ENCODE results near the gene TBC1D2. TPM values are rescaled to one million over a fixed set of nuclear protein-coding genes. Genes with fewer than 3 reads are reported as not detected.
A peak's percentile ranks its signal among the peaks of the same experiment; 100 is the strongest.

Gene TBC1D2
- total and polyA plus RNA-seq, 2 of the 4 experiments (the other 2 are of a cell fraction), result 36.9 to 62.7 TPM

- dilution Hi-C loops (cut with HindIII; ENCODE audit: low sequenced_read_pairs, unreplicated experiment) (no loop called here), in situ Hi-C loops (cut with MboI; ENCODE audit: low sequenced_read_pairs) (no loop called here), intact Hi-C loops (cut with micrococcal nuclease) (no loop called here)
- Histone ChIP-seq H2BK120ac (ENCODE audit: low read depth, low read length) (peak overlapping the region; percentile 84), H3K36me3 (ENCODE audit: control insufficient read depth, insufficient read depth, low read length) (peaks cover 10% of the 10 kb centered on the region), H2AK5ac (ENCODE audit: low read depth, low read length) (peak overlapping the region; percentile 70), H3K4me1 (ENCODE audit: control insufficient read depth, insufficient read depth, low read length) (peaks cover 23% of the 10 kb centered on the region), H4K5ac (ENCODE audit: low read depth, low read length) (peak overlapping the region; percentile 82), H3K9me3 (ENCODE audit: control insufficient read depth, insufficient read depth, low read length) (no peaks in the 10 kb centered on the region), H3K9me1 (ENCODE audit: insufficient read depth, low read length) (peaks cover 24% of the 10 kb centered on the region), H4K91ac (ENCODE audit: insufficient read depth, low read depth, low read length) (peak overlapping the region; percentile 64), H3K4ac (ENCODE audit: low read depth, low read length) (peak overlapping the region; percentile 100), H3K27me3 (ENCODE audit: control insufficient read depth, insufficient read depth, low read length) (no peaks in the 10 kb centered on the region), H3K4me2 (ENCODE audit: low read depth, low read length) (no peak overlapping the region), H2BK15ac (ENCODE audit: low read depth, low read length) (peak overlapping the region; percentile 51; the same call in 1 of the 3 replicates), H2AFZ (replicated peaks; ENCODE audit: low read length, poor library complexity) (no peak overlapping the region), H3K4me3 (ENCODE audit: insufficient read depth, low read depth, low read length) (no peak overlapping the region), H3K18ac (ENCODE audit: low read depth, low read length) (peak overlapping the region; percentile 81; the same call in 1 of the 2 replicates), H2BK20ac (ENCODE audit: low read depth, low read length) (peak overlapping the region; percentile 68), H4K8ac (ENCODE audit: low read depth in 2 of 2, low read length in 2 of 2) (peak overlapping the region; percentile 26 to 79), H3K9ac (ENCODE audit: low read depth, low read length) (no peak overlapping the region), H3K27ac (ENCODE audit: insufficient read depth, low read length) (peak overlapping the region; percentile 69; the same call in 1 of the 2 replicates), H3K79me1 (ENCODE audit: low read depth in 1 of 2, low read length in 2 of 2) (peaks cover 21 to 65% of the 10 kb centered on the region in 2 experiments), H2AK9ac (replicated peaks; ENCODE audit: low read depth, low read length, poor library complexity) (no peak overlapping the region), H3K23ac (ENCODE audit: low read depth, low read length) (no peak overlapping the region; the same call in 1 of the 2 replicates), H2BK5ac (ENCODE audit: low read depth, low read length, poor library complexity, severe bottlenecking) (peak overlapping the region; percentile 44), H3K14ac (replicated peaks; ENCODE audit: low read depth, low read length) (peak overlapping the region; percentile 66; the same call in 1 of the 2 replicates), H4K20me1 (ENCODE audit: insufficient read depth, low read length) (no peaks in the 10 kb centered on the region), H3K56ac (ENCODE audit: extremely low read depth, insufficient read depth, low read length) (peak overlapping the region; percentile 48; the same call in 1 of the 2 replicates)
- ChIA-PET POLR2A (ENCODE audit: unreplicated experiment) (no interaction called here), CTCF (no interaction called here)
- no TSS peak for BruUV-seq (replicated peaks)
- no peak for DNase-seq
- no peak for TF ChIP-seq RAD21 (IDR thresholded peaks at IDR 0.05; ENCODE audit: low read length)
- no peak for TF ChIP-seq MAZ (IDR thresholded peaks at IDR 0.05; ENCODE audit: borderline replicate concordance, low read depth, low read length)
- no peak for TF ChIP-seq SMC3 (IDR thresholded peaks at IDR 0.05; ENCODE audit: low read depth, low read length)
- TF ChIP-seq RCOR1 (IDR thresholded peaks at IDR 0.05; ENCODE audit: insufficient replicate concordance, low read length), result no peak
- no peak for TF ChIP-seq RFX5 (IDR thresholded peaks at IDR 0.05; ENCODE audit: low read depth, low read length)
- TF ChIP-seq CHD1 (IDR thresholded peaks at IDR 0.05; ENCODE audit: low read depth, low read length), result no peak
- no peak for TF ChIP-seq FOS (IDR thresholded peaks at IDR 0.05; ENCODE audit: low read depth, low read length)
- no peak for TF ChIP-seq NFE2L2 (IDR thresholded peaks at IDR 0.05; ENCODE audit: low read depth, low read length)
- TF ChIP-seq CTCF (conservative IDR thresholded peaks at IDR 0.05; ENCODE audit: low read depth, low read length), result no peak
- TF ChIP-seq ELK1 (IDR thresholded peaks at IDR 0.05; ENCODE audit: borderline replicate concordance, low read depth, low read length), result no peak
- TF ChIP-seq CEBPB (IDR thresholded peaks at IDR 0.05; ENCODE audit: low read depth, low read length), result no peak
- no peak for TF ChIP-seq BHLHE40 (IDR thresholded peaks at IDR 0.05; ENCODE audit: low read depth, low read length)
- TF ChIP-seq MXI1 (IDR thresholded peaks at IDR 0.05; ENCODE audit: borderline replicate concordance, low read depth, low read length), result no peak
- no peak for TF ChIP-seq USF2 (IDR thresholded peaks at IDR 0.05; ENCODE audit: low read depth, low read length)
- TF ChIP-seq POLR2A (IDR thresholded peaks at IDR 0.05; ENCODE audit: low read depth, low read length), result no peak
- no peak for TF ChIP-seq MAFK (IDR thresholded peaks at IDR 0.05; ENCODE audit: low read depth, low read length)
- ATAC-seq (ENCODE audit: low read depth), result no peak
- 90% methylated on average over 4 of the region's 7 CpGs; no CpG with 5 or more reads in 1 of the 2 experiments for WGBS, 2 experiments (ENCODE audit: extremely low coverage in 2 of 2, insufficient read length in 1 of 2)
These were observed 36.1 kb downstream of the TBC1D2 start for GRCh38 chr9:98219364-98219716.

Data from IMR-90 (cell line).